Smooth muscle cell of the coronary artery (primary cell): ENCODE results near the gene MTHFD2. TPM values are rescaled to one million over a fixed set of nuclear protein-coding genes. Genes with fewer than 3 reads are reported as not detected.

Experiments used
- total RNA-seq: library from RNA; depleted of rRNA; stranded (reverse); fragments of >200 nt; gene quantifications from 2 replicates; pipeline ENCODE4 v1.2.3, GENCODE V29; 2014; ENCODE audit warnings: low replicate concordance

The MTHFD2 gene
- 67.0 and 313 TPM in 2 replicates for total RNA-seq

DNA sequence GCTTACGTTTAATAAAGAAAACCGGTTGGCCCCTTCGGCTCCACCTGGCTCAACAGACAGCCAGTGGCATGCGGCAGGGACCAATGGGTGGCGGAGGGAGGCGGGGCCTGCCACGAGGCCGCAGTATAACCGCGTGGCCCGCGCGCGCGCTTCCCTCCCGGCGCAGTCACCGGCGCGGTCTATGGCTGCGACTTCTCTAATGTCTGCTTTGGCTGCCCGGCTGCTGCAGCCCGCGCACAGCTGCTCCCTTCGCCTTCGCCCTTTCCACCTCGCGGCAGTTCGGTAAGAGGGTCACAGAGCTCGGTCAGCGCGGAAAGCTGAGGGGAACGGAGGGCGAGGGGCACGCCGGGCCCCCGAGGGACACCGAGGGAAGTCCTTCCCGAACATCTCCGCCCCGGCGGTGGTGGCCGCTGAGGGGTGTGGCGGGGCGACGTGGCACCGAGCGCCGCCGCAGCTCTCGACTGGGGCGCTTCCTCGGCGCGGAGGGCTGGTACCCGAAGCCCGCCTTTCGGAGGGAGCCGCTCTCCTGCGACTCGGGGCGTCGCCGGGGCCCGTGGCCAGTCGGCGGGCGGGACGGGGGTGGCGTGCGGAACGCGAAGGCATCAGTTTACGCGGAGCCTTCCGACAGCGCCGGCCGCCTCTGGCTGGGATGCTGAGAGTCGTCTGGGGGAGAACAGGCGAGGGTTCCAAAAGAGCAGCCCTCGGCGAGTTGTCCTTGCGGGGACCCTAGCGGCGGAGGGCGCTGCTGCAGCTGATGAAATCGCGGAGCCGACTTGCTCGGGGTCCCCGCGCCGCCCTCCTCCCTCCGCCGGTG lies at the start of gene MTHFD2:
TSS of gene MTHFD2 (plus strand) at position 155 of the 814 bp plus-strand sequence. CDS start at position 182, 27 bp downstream.

DNA sequence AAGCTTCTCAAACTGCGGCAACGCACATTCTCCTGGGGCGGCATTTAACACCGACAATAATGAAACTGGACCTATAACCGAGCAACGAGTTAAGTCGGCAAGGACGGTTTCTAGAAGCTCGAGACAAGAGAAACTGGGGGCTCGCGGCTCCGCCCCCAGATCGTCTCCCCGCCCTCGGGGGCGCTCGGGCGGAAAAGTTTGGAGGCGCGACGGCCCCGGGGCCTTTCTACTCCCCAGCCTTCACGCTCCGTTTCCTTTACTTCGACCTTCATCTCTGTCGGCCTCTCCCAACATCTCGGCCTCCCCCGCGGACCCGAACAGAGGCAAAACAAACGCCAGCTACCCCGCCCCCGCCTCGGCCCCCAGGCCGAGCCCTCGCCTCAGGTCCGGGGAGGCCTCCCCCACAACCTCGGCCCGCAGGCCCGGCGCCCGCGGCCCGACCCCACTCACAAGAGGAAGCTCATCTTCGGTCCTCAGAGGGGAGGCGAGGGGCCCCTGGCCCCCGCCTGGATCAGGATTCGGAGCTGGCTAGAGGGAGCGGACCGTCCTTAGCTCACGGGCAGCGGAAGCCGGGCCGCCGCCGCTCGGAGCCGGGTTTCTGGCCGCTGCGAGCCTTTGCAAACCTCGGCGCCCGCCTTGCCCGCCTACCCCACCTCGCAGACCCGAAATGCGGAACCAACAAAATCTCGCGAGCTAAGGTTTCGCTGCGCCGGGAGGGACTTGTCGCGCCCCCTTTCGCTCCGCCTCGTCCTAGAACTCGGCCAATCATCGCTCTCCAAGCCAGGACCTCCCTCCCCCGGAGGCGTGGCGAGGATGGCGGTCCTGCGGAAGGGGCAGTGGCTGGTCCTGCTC lies 20.0 kb upstream of the MTHFD2 start, which contains the start of gene MOB1A:
TSS of gene MOB1A (minus strand) at position 669 of the 852 bp plus-strand sequence. CDS start at position 464, 205 bp downstream.

Other genes with a start within 250 kb of the MTHFD2 start
- 1.5 and 2.9 TPM in 2 replicates for gene TET3, start 213.7 kb upstream of the MTHFD2 start, total RNA-seq
- gene BOLA3, start 50.7 kb upstream of the MTHFD2 start, total RNA-seq = 7.5 and 24.2 TPM in 2 replicates
- gene MOB1A, start 19.7 kb upstream of the MTHFD2 start, total RNA-seq = 35.5 and 53.9 TPM in 2 replicates
- 0.08 TPM in 1 of 2 replicates, not detected in the other for gene SLC4A5, start 144.8 kb downstream of the MTHFD2 start, total RNA-seq
- 180 and 332 TPM in 2 replicates for gene DCTN1, start 181.7 kb downstream of the MTHFD2 start, total RNA-seq
- 0.59 and 0.98 TPM in 2 replicates for gene C2orf81, start 223.0 kb downstream of the MTHFD2 start, total RNA-seq
- gene WDR54, start 223.1 kb downstream of the MTHFD2 start, total RNA-seq = 31.8 and 40.5 TPM in 2 replicates
- 11.0 and 16.5 TPM in 2 replicates for gene RTKN, start 243.3 kb downstream of the MTHFD2 start, total RNA-seq